NCI-H2196 treated with DMSO at 0.1 percent for 48 hours (cell line): ENCODE measurements around the gene CAMLG.
"Not testable (repeated sequence)": the region's sequence is repeated elsewhere in the genome, so short reads cannot be mapped to it uniquely, and the experiment has no call there.

Experiments used
- DNase-seq: peaks from one replicate; lab custom pipeline; 2025; ENCODE audit not compliant: unreplicated experiment; lab: John Stamatoyannopoulos, UW

The CAMLG gene

GRCh38 chr5:134738133-134738962 is at the start of gene CAMLG:
Gene CAMLG, plus strand, starts transcription at chr5:134738548. Its CDS starts 73 bp downstream, at chr5:134738621.
- DNase-seq, result peak; percentile 93

GRCh38 chr5:134690144-134690543 is 48.2 kb upstream of the CAMLG start:
- DNase-seq, result not testable (repeated sequence)

- no peak for DNase-seq
Observed at GRCh38 chr5:134692722-134693121, 45.6 kb upstream of the CAMLG start.

- DNase-seq, result no peak
Observed at GRCh38 chr5:134708301-134708700, 30.0 kb upstream of the CAMLG start.

- DNase-seq, result no peak
Observed at GRCh38 chr5:134714120-134714519, 24.2 kb upstream of the CAMLG start.

GRCh38 chr5:134714541-134714940 is 23.8 kb upstream of the CAMLG start:
- DNase-seq, result no peak

- not testable (repeated sequence) for DNase-seq
Observed at GRCh38 chr5:134715466-134715865, 22.9 kb upstream of the CAMLG start.

GRCh38 chr5:134724872-134725271 is 13.5 kb upstream of the CAMLG start:
- DNase-seq, result no peak

GRCh38 chr5:134732819-134733218 is 5.5 kb upstream of the CAMLG start:
- DNase-seq, result no peak

GRCh38 chr5:134735243-134735642 is 3.1 kb upstream of the CAMLG start:
- DNase-seq, result no peak

- DNase-seq, result no peak
Observed at GRCh38 chr5:134736173-134736812, 2.1 kb upstream of the CAMLG start.

GRCh38 chr5:134738963-134739661 is 764 bp downstream of the CAMLG start:
- DNase-seq, result peak; percentile 28

- DNase-seq, result no peak
Observed at GRCh38 chr5:134741052-134741451, 2.7 kb downstream of the CAMLG start.

GRCh38 chr5:134742134-134742533 is 3.8 kb downstream of the CAMLG start:
- no peak for DNase-seq

- no peak for DNase-seq
Observed at GRCh38 chr5:134749415-134749814, 11.1 kb downstream of the CAMLG start.

- no peak for DNase-seq
Observed at GRCh38 chr5:134758176-134758503, 19.8 kb downstream of the CAMLG start.

GRCh38 chr5:134758504-134759341 is 20.4 kb downstream of the CAMLG start, which contains the start of gene DDX46:
Gene DDX46, plus strand, starts transcription at chr5:134758779. Its CDS starts 160 bp downstream, at chr5:134758939.
- peak; percentile 94 for DNase-seq

GRCh38 chr5:134767528-134768291 is 29.4 kb downstream of the CAMLG start:
- DNase-seq, result not testable (repeated sequence)

GRCh38 chr5:134769206-134769605 is 30.9 kb downstream of the CAMLG start:
- DNase-seq, result no peak

GRCh38 chr5:134772461-134773125 is 34.2 kb downstream of the CAMLG start:
- DNase-seq, result no peak
